Fibroblast of lung (primary cell): Measurements from ENCODE around the gene APOA5.

Source experiments
- EZH2 ChIP-seq: IDR thresholded peaks from 2 replicates; pipeline ENCODE4 v1.5.1; 2012; ENCODE audit warnings: low read length, control low read depth, mild to moderate bottlenecking; ENCODE audit errors: missing control alignments
- TF ChIP-seq, protein P1 (sequence below), 2 donors: IDR thresholded peaks in 1 of 2; conservative IDR thresholded peaks in 1 of 2; 1 replicate in 1 of 2; 2 replicates in 1 of 2; pipeline ENCODE4 v1.5.1; 2011 to 2012; ENCODE audit warnings: low read length in 2 of 2, control low read depth in 1 of 2, inconsistent platforms in 1 of 2, low read depth in 1 of 2, mild to moderate bottlenecking in 1 of 2

DNA sequence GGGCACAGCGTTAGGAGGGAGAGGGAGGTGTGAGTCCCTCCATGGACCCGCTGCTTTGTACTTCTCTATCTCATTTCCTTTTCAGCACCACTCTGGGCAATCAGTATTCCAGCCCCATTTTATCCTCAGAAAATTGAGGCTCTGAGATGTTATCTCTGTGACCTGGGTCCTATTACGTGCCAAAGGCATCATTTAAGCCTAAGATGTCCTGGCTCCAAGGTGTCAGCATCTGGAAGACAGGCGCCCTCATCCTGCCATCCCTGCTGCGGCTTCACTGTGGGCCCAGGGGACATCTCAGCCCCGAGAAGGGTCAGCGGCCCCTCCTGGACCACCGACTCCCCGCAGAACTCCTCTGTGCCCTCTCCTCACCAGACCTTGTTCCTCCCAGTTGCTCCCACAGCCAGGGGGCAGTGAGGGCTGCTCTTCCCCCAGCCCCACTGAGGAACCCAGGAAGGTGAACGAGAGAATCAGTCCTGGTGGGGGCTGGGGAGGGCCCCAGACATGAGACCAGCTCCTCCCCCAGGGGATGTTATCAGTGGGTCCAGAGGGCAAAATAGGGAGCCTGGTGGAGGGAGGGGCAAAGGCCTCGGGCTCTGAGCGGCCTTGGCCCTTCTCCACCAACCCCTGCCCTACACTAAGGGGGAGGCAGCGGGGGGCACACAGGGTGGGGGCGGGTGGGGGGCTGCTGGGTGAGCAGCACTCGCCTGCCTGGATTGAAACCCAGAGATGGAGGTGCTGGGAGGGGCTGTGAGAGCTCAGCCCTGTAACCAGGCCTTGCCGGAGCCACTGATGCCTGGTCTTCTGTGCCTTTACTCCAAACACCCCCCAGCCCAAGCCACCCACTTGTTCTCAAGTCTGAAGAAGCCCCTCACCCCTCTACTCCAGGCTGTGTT, 37.2 kb upstream of the APOA5 start:
- TF ChIP-seq, protein P1, sequence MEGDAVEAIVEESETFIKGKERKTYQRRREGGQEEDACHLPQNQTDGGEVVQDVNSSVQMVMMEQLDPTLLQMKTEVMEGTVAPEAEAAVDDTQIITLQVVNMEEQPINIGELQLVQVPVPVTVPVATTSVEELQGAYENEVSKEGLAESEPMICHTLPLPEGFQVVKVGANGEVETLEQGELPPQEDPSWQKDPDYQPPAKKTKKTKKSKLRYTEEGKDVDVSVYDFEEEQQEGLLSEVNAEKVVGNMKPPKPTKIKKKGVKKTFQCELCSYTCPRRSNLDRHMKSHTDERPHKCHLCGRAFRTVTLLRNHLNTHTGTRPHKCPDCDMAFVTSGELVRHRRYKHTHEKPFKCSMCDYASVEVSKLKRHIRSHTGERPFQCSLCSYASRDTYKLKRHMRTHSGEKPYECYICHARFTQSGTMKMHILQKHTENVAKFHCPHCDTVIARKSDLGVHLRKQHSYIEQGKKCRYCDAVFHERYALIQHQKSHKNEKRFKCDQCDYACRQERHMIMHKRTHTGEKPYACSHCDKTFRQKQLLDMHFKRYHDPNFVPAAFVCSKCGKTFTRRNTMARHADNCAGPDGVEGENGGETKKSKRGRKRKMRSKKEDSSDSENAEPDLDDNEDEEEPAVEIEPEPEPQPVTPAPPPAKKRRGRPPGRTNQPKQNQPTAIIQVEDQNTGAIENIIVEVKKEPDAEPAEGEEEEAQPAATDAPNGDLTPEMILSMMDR (conservative IDR thresholded peaks at IDR 0.05 in 1 of 2, IDR thresholded peaks at IDR 0.05 in 1 of 2; ENCODE audit: low read depth in 1 of 2, low read length in 2 of 2), result no peak
- no peak for TF ChIP-seq EZH2
